Right lobe of liver (tissue), 6 donors: ENCODE data around the gene SPOCK1. TPM values are rescaled to one million over a fixed set of nuclear protein-coding genes. Genes with fewer than 3 reads are reported as not detected.
A peak's percentile ranks its signal among the peaks of the same experiment; 100 is the strongest.

ENCODE experiments used
- ATAC-seq, 4 donors: fragments of 200-7000 bp; cut with Tn5 transposase; one replicate each; pipeline ENCODE4 v1.9.1; 2020; ENCODE audit warnings: mild to moderate bottlenecking in 4 of 4, moderate library complexity in 4 of 4
- DNase-seq, 3 donors: peaks; one replicate each; pipeline ENCODE4 v3.0.0-alpha.2; 2020
- H3K27ac ChIP-seq, 3 donors: fragments of 200-600 bp; one replicate each; pipeline ENCODE4 v1.8.0; 2022
- H3K27me3 ChIP-seq, 2 donors: fragments of 200-600 bp; one replicate each; pipeline ENCODE4 v1.8.0; 2022
- H3K36me3 ChIP-seq, 4 donors: fragments of 200-600 bp; sonication (generic) in 1 of 4; one replicate each; pipeline versions ENCODE4 v1.5.1 to v1.8.0; 2017 to 2022; ENCODE audit warnings: control low read depth in 1 of 4
- H3K4me1 ChIP-seq, 4 donors: fragments of 200-600 bp; sonication (generic) in 1 of 4; one replicate each; pipeline versions ENCODE4 v1.5.1 to v1.8.0; 2017 to 2022; ENCODE audit warnings: control low read depth in 1 of 4
- H3K4me3 ChIP-seq, 3 donors: fragments of 200-600 bp; one replicate each; pipeline ENCODE4 v1.8.0; 2022
- H3K9me3 ChIP-seq, 4 donors: fragments of 200-600 bp; sonication (generic) in 1 of 4; one replicate each; pipeline versions ENCODE4 v1.5.1 to v1.8.0; 2017 to 2022; ENCODE audit warnings: control low read depth in 1 of 4
- CTCF ChIP-seq, 4 donors: fragments of 200-600 bp in 3 of 4; fragments of 450-650 bp in 1 of 4; IDR thresholded peaks; one replicate each; pipeline versions ENCODE4 v1.5.1 to v1.8.0; 2016 to 2022; ENCODE audit warnings: antibody characterized with exemption in 4 of 4, mild to moderate bottlenecking in 2 of 4
- POLR2A ChIP-seq: fragments of 450-650 bp; IDR thresholded peaks from one replicate; pipeline ENCODE4 v1.6.1; 2017; ENCODE audit warnings: antibody characterized with exemption, mild to moderate bottlenecking
- WGBS: methylation state at CpG from one replicate; pipeline ENCODE4 v1.1.6; 2018; ENCODE audit warnings: low coverage, low lambda C conversion rate; ENCODE audit not compliant: insufficient coverage; ENCODE audit errors: missing lambda C conversion rate; 5-methylcytosine and 5-hydroxymethylcytosine counted together
- intact Hi-C, 2 donors: fragments of 100-400 bp; cut with DNase I; formaldehyde crosslinking; loops; one replicate each; pipeline versions ENCODE4 v1.11.2 to v1.14.1; 2022
- total RNA-seq, 6 experiments: library from RNA; depleted of rRNA in 2 of 6; stranded (reverse); fragments of >200 nt in 2 of 6; fragmentation: NEBNext Ultra II Directional in 3 of 6; extraction: Animal tissue kit (Norgen Biotek cat#: 25700) in 3 of 6; gene quantifications; one replicate each; pipeline versions ENCODE4 v1.1.0 to v1.2.4, GENCODE V29; 2016 to 2023
- donor health status: DM: no; HTN: yes; CAD: no.
- donor health status: DM: no; HTN: no; CAD: no.
- donor health status: DM: no; HTN: no; CAD: no.
- donor health status: DM: no; HTN: yes; CAD: no.
- donor health status: DM: no; HTN: yes; CAD: no.

SPOCK1 gene
- total RNA-seq, 6 experiments from 2014 or later, result 0.06 to 0.86 (median 0.15) TPM; not detected in 1

- Histone ChIP-seq H3K27ac (no peak overlapping the region), H3K27me3 (no peaks in the 10 kb centered on the region), H3K4me1 (no peaks in the 10 kb centered on the region), H3K9me3 (no peaks in the 10 kb centered on the region), H3K4me3 (no peak overlapping the region), H3K36me3 (no peaks in the 10 kb centered on the region)
- intact Hi-C loops, result no loop called here
- no peak for TF ChIP-seq CTCF (IDR thresholded peaks at IDR 0.05)
- DNase-seq, result no peak
- no peak for ATAC-seq
These were observed 415.1 kb downstream of the SPOCK1 start for GRCh38 chr5:137084016-137084415.

- ATAC-seq (no peak), DNase-seq (no peak)
- no peaks in the 10 kb centered on the region for H3K4me1 ChIP-seq
- H3K36me3 ChIP-seq, result no peaks in the 10 kb centered on the region
- no peaks in the 10 kb centered on the region for H3K9me3 ChIP-seq
- no peak overlapping the region for H3K27ac ChIP-seq
- TF ChIP-seq CTCF (IDR thresholded peaks at IDR 0.05), result no peak
- no peak for TF ChIP-seq POLR2A
- H3K4me3 ChIP-seq, result no peak overlapping the region
- WGBS, result 71% methylated on average over 1 of the region's 6 CpGs
- no peaks in the 10 kb centered on the region for H3K27me3 ChIP-seq
- intact Hi-C loops, result no loop called here
These were observed 416.2 kb downstream of the SPOCK1 start for GRCh38 chr5:137082951-137083350.

GRCh38 chr5:137078171-137078665 is 420.9 kb downstream of the SPOCK1 start:
- WGBS, result 9% methylated on average over 3 of the region's 7 CpGs
- Histone ChIP-seq H3K27me3 (no peaks in the 10 kb centered on the region), H3K4me1 (no peaks in the 10 kb centered on the region), H3K9me3 (no peaks in the 10 kb centered on the region), H3K4me3 (no peak overlapping the region), H3K27ac (no peak overlapping the region), H3K36me3 (no peaks in the 10 kb centered on the region)
- intact Hi-C loops, result no loop called here
- TF ChIP-seq POLR2A, result no peak
- no peak for TF ChIP-seq CTCF (IDR thresholded peaks at IDR 0.05)
- ATAC-seq (no peak), DNase-seq (no peak)

- H3K36me3 ChIP-seq, result no peaks in the 10 kb centered on the region
- DNase-seq, result peak; percentile 49 to 63 (median 60)
- WGBS, result 30% methylated on average over 6 of the region's 7 CpGs
- no peak overlapping the region for H3K4me3 ChIP-seq
- ATAC-seq, result peak; percentile 70 to 95 (median 90)
- no peaks in the 10 kb centered on the region for H3K9me3 ChIP-seq
- H3K27me3 ChIP-seq, result no peaks in the 10 kb centered on the region
- H3K4me1 ChIP-seq, result no peaks in the 10 kb centered on the region
- intact Hi-C loops, result no loop called here
- H3K27ac ChIP-seq, result no peak overlapping the region
- TF ChIP-seq POLR2A (no peak), CTCF (IDR thresholded peaks at IDR 0.05) (peak; percentile 8 to 59 (median 39))
These were observed 423.8 kb downstream of the SPOCK1 start for GRCh38 chr5:137075163-137075970.
